Measurements from ENCODE around the gene ATXN1.

- TF ChIP-seq CTCF (IDR thresholded peaks at IDR 0.05): no peak
- no peak for TF ChIP-seq ZNF263 (CRISPR knock-in tag; IDR thresholded peaks at IDR 0.05; ENCODE audit: low read depth)
- no peak for TF ChIP-seq MYBL2 (CRISPR knock-in tag; IDR thresholded peaks at IDR 0.05)
- no peak for TF ChIP-seq OVOL2 (CRISPR knock-in tag; IDR thresholded peaks at IDR 0.05; ENCODE audit: borderline replicate concordance)
- TF ChIP-seq TEAD4 (CRISPR knock-in tag; IDR thresholded peaks at IDR 0.05): no peak
- TF ChIP-seq ATF1 (CRISPR knock-in tag; IDR thresholded peaks at IDR 0.05): no peak
- TF ChIP-seq USF2 (CRISPR knock-in tag; IDR thresholded peaks at IDR 0.05): no peak
Measured at GRCh38 chr6:16419636-16420336, 341.5 kb downstream of the ATXN1 start.

Measured in WTC11 (cell line).